ENCODE measurements around the gene IER5L.

IER5L gene

GRCh38 chr9:129187042-129187441 is 9.0 kb upstream of the IER5L start:
- TF ChIP-seq CTCF (conservative IDR thresholded peaks at IDR 0.05) (no peak), ZFX (IDR thresholded peaks at IDR 0.05) (no peak)
- H3K27ac ChIP-seq = no peak overlapping the region

GRCh38 chr9:129185991-129186390 is 7.9 kb upstream of the IER5L start:
- TF ChIP-seq CTCF (conservative IDR thresholded peaks at IDR 0.05) (no peak), ZFX (IDR thresholded peaks at IDR 0.05) (no peak)
- no peak overlapping the region for H3K27ac ChIP-seq

- TF ChIP-seq CTCF (conservative IDR thresholded peaks at IDR 0.05) (no peak), ZFX (IDR thresholded peaks at IDR 0.05) (no peak)
- H3K27ac ChIP-seq = no peak overlapping the region
Observed at GRCh38 chr9:129185402-129185801, 7.3 kb upstream of the IER5L start.

GRCh38 chr9:129184596-129185122 is 6.6 kb upstream of the IER5L start:
- TF ChIP-seq ZFX (IDR thresholded peaks at IDR 0.05) = no peak
- TF ChIP-seq CTCF (conservative IDR thresholded peaks at IDR 0.05) = no peak
- no peak overlapping the region for H3K27ac ChIP-seq

- no peak for TF ChIP-seq CTCF (conservative IDR thresholded peaks at IDR 0.05)
- TF ChIP-seq ZFX (IDR thresholded peaks at IDR 0.05) = no peak
- no peak overlapping the region for H3K27ac ChIP-seq
Observed at GRCh38 chr9:129184219-129184524, 6.1 kb upstream of the IER5L start.

- H3K27ac ChIP-seq = no peak overlapping the region
- TF ChIP-seq ZFX (IDR thresholded peaks at IDR 0.05) (no peak), CTCF (conservative IDR thresholded peaks at IDR 0.05) (no peak)
Observed at GRCh38 chr9:129183495-129184218, 5.6 kb upstream of the IER5L start.

GRCh38 chr9:129182625-129183494 is 4.8 kb upstream of the IER5L start:
- TF ChIP-seq CTCF (conservative IDR thresholded peaks at IDR 0.05) (no peak; the same call in 1 of the 2 replicates), ZFX (IDR thresholded peaks at IDR 0.05) (no peak)
- H3K27ac ChIP-seq = no peak overlapping the region

Data from C4-2B (cell line).